ENCODE measurements around the gene IRF8.

The IRF8 gene

GRCh38 chr16:85970016-85970733 lies 71.2 kb downstream of the IRF8 start:
- H3K4me3 ChIP-seq (ENCODE audit: control insufficient read depth in 1 of 7, extremely low read depth in 1 of 7, insufficient read depth in 4 of 7, low read depth in 2 of 7, low read length in 6 of 7), result no peak overlapping the region
- peaks cover 0 to 54% (median 9%) of the 10 kb centered on the region in 5 experiments for H3K27me3 ChIP-seq (replicated peaks in 2 of 5; ENCODE audit: control insufficient read depth in 4 of 5, insufficient read depth in 5 of 5, low read length in 4 of 5)
- no peaks in the 10 kb centered on the region for H3K36me3 ChIP-seq (ENCODE audit: control insufficient read depth in 4 of 4, insufficient read depth in 4 of 4, low read length in 3 of 4)
- peaks cover 0 to 4% (median 2%) of the 10 kb centered on the region in 5 experiments for H3K9me3 ChIP-seq (ENCODE audit: control extremely low read depth in 1 of 5, control insufficient read depth in 4 of 5, insufficient read depth in 2 of 5, low read depth in 1 of 5, low read length in 4 of 5)
- ChIA-PET CTCF (no interaction called here), POLR2A (no interaction called here)
- 92% methylated on average over 9 of the region's 14 CpGs for WGBS (ENCODE audit: insufficient coverage)
- H3K27ac ChIP-seq (ENCODE audit: insufficient read depth in 1 of 2, low read depth in 1 of 2, low read length in 2 of 2, poor library complexity in 1 of 2, severe bottlenecking in 2 of 2), result no peak overlapping the region
- no peak for DNase-seq
- H3K4me1 ChIP-seq (ENCODE audit: control extremely low read depth in 1 of 4, control insufficient read depth in 4 of 4, insufficient read depth in 4 of 4, low read length in 3 of 4), result peaks cover 0 to 6% (median 0%) of the 10 kb centered on the region in 4 experiments

- Histone ChIP-seq H3K36me3 (ENCODE audit: control insufficient read depth in 4 of 4, insufficient read depth in 4 of 4, low read length in 3 of 4) (no peaks in the 10 kb centered on the region), H3K27ac (ENCODE audit: insufficient read depth in 1 of 2, low read depth in 1 of 2, low read length in 2 of 2, poor library complexity in 1 of 2, severe bottlenecking in 2 of 2) (no peak overlapping the region), H3K9me3 (ENCODE audit: control extremely low read depth in 1 of 5, control insufficient read depth in 4 of 5, insufficient read depth in 2 of 5, low read depth in 1 of 5, low read length in 4 of 5) (peaks cover 0 to 4% (median 2%) of the 10 kb centered on the region in 5 experiments), H3K4me3 (ENCODE audit: control insufficient read depth in 1 of 7, extremely low read depth in 1 of 7, insufficient read depth in 4 of 7, low read depth in 2 of 7, low read length in 6 of 7) (no peak overlapping the region), H3K27me3 (replicated peaks in 2 of 5; ENCODE audit: control insufficient read depth in 4 of 5, insufficient read depth in 5 of 5, low read length in 4 of 5) (peaks cover 0 to 59% (median 9%) of the 10 kb centered on the region in 5 experiments), H3K4me1 (ENCODE audit: control extremely low read depth in 1 of 4, control insufficient read depth in 4 of 4, insufficient read depth in 4 of 4, low read length in 3 of 4) (peaks cover 0 to 6% (median 0%) of the 10 kb centered on the region in 4 experiments)
- DNase-seq, result no peak
- WGBS (ENCODE audit: insufficient coverage), result 92% methylated on average over 2 of the region's 3 CpGs
- POLR2A ChIA-PET, result no interaction called here
- CTCF ChIA-PET, result no interaction called here
Measured at GRCh38 chr16:85970738-85971137, 71.8 kb downstream of the IRF8 start.

All from common myeloid progenitor, CD34-positive (primary cell).